ENCODE results near the gene CWC27. TPM values are rescaled to one million over a fixed set of nuclear protein-coding genes. Genes with fewer than 3 reads are reported as not detected.

Gene CWC27
- total and polyA plus RNA-seq, 2 of the 13 experiments (the other 11 are each of a cell fraction or from before 2014, with no cell fraction given), result 21.1 to 25.7 TPM

- no peak overlapping the region for H2AFZ ChIP-seq (ENCODE audit: low read length)
- peaks cover 6 to 20% of the 10 kb centered on the region in 2 experiments; a peak in 4 of 5 replicates for H3K36me3 ChIP-seq (replicated peaks in 1 of 2; ENCODE audit: control insufficient read depth in 1 of 2, insufficient read depth in 2 of 2, low read length in 2 of 2)
- no peak for TF ChIP-seq SAFB2 (CRISPR knock-in tag; IDR thresholded peaks at IDR 0.05; ENCODE audit: borderline replicate concordance, low read depth)
- TF ChIP-seq PRPF4 (IDR thresholded peaks at IDR 0.05; ENCODE audit: low read depth, low read length, poor library complexity, severe bottlenecking), result no peak
- TF ChIP-seq CBX5 (CRISPR knock-in tag; IDR thresholded peaks at IDR 0.05; ENCODE audit: borderline replicate concordance), result no peak
- TF ChIP-seq TCF7 (IDR thresholded peaks at IDR 0.05; ENCODE audit: low read depth), result no peak
- no peak for TF ChIP-seq SRSF4 (IDR thresholded peaks at IDR 0.05; ENCODE audit: low read depth, low read length, poor library complexity, severe bottlenecking)
- TF ChIP-seq ZNF260 (CRISPR knock-in tag; IDR thresholded peaks at IDR 0.05; ENCODE audit: borderline replicate concordance, low read depth), result no peak
- TF ChIP-seq SMARCC2 (IDR thresholded peaks at IDR 0.05), result no peak
- no peak overlapping the region for H3K4me2 ChIP-seq (ENCODE audit: low read depth, low read length)
- DNase-seq (ENCODE audit: low spot score) (no peak), ATAC-seq (no peak), FAIRE-seq (no peak)
- WGBS (ENCODE audit: low lambda C conversion rate), result 97% methylated on average over 2 of the region's 2 CpGs
- H3K9ac ChIP-seq (ENCODE audit: insufficient read depth, low read depth, low read length), result no peak overlapping the region
- no peaks in the 10 kb centered on the region for H3K4me1 ChIP-seq (ENCODE audit: insufficient read depth, low read length)
- CTCF ChIA-PET (ENCODE audit: low intra/inter-chr PET ratio, low total read pairs), result no interaction called here
- no peaks in the 10 kb centered on the region for H4K20me1 ChIP-seq (ENCODE audit: insufficient read depth, low read length)
- no peaks in the 10 kb centered on the region for H3K27me3 ChIP-seq (ENCODE audit: control insufficient read depth in 1 of 2, insufficient read depth in 2 of 2, low read length in 2 of 2)
- no TSS peak for BruUV-seq (replicated peaks)
- H3K4me3 ChIP-seq (replicated peaks in 1 of 3; ENCODE audit: insufficient read depth in 1 of 3, low read depth in 2 of 3, low read length in 3 of 3), result no peak overlapping the region
- H3K9me3 ChIP-seq (ENCODE audit: low read length), result no peaks in the 10 kb centered on the region
- no peak overlapping the region for H3K27ac ChIP-seq (ENCODE audit: extremely low read length, insufficient read depth, low read length)
- POLR2A ChIA-PET, result no interaction called here
- intact Hi-C loops (cut with micrococcal nuclease; ENCODE audit: unreplicated experiment), result no loop called here
- in situ Hi-C loops (cut with HindIII; ENCODE audit: extremely low pct_ligation_motif_present, low pct_unique_long_range_greater_than_20kb), result no loop called here
- no peaks in the 10 kb centered on the region for H3K79me2 ChIP-seq (ENCODE audit: insufficient read depth, low read length)
Observed at GRCh38 chr5:64800926-64801325, 32.2 kb downstream of the CWC27 start.

GRCh38 chr5:64806537-64806936 lies 37.8 kb downstream of the CWC27 start:
- no peaks in the 10 kb centered on the region for H3K4me1 ChIP-seq (ENCODE audit: insufficient read depth, low read length)
- DNase-seq (ENCODE audit: low spot score) (no peak), FAIRE-seq (no peak), ATAC-seq (no peak)
- no peak overlapping the region for H3K9ac ChIP-seq (ENCODE audit: insufficient read depth, low read depth, low read length)
- intact Hi-C loops (cut with micrococcal nuclease; ENCODE audit: unreplicated experiment), result no loop called here
- no peak overlapping the region for H3K27ac ChIP-seq (ENCODE audit: extremely low read length, insufficient read depth, low read length)
- POLR2A ChIA-PET, result no interaction called here
- WGBS (ENCODE audit: low lambda C conversion rate), result 97% methylated on average over 2 of the region's 2 CpGs
- no peaks in the 10 kb centered on the region for H3K27me3 ChIP-seq (ENCODE audit: control insufficient read depth in 1 of 2, insufficient read depth in 2 of 2, low read length in 2 of 2)
- H3K36me3 ChIP-seq (replicated peaks in 1 of 2; ENCODE audit: control insufficient read depth in 1 of 2, insufficient read depth in 2 of 2, low read length in 2 of 2), result peaks cover 5 to 23% of the 10 kb centered on the region in 2 experiments; a peak in 3 of 5 replicates
- no peak overlapping the region for H2AFZ ChIP-seq (ENCODE audit: low read length)
- H4K20me1 ChIP-seq (ENCODE audit: insufficient read depth, low read length), result no peaks in the 10 kb centered on the region
- H3K4me3 ChIP-seq (replicated peaks in 1 of 3; ENCODE audit: insufficient read depth in 1 of 3, low read depth in 2 of 3, low read length in 3 of 3), result no peak overlapping the region
- CTCF ChIA-PET (ENCODE audit: low intra/inter-chr PET ratio, low total read pairs), result no interaction called here
- no peak overlapping the region for H3K4me2 ChIP-seq (ENCODE audit: low read depth, low read length)
- no peaks in the 10 kb centered on the region for H3K79me2 ChIP-seq (ENCODE audit: insufficient read depth, low read length)
- no TSS peak for BruUV-seq (replicated peaks)
- in situ Hi-C loops (cut with HindIII; ENCODE audit: extremely low pct_ligation_motif_present, low pct_unique_long_range_greater_than_20kb), result no loop called here
- H3K9me3 ChIP-seq (ENCODE audit: low read length), result no peaks in the 10 kb centered on the region
- TF ChIP-seq ZMYM3 (CRISPR knock-in tag; IDR thresholded peaks at IDR 0.05) (no peak), SMC3 (IDR thresholded peaks at IDR 0.05; ENCODE audit: low read length) (no peak), ZNF788 (CRISPR knock-in tag; IDR thresholded peaks at IDR 0.05; ENCODE audit: borderline replicate concordance) (no peak), KLF6 (CRISPR knock-in tag; IDR thresholded peaks at IDR 0.05) (no peak), ZNF503 (CRISPR knock-in tag; IDR thresholded peaks at IDR 0.05) (no peak), TFDP1 (CRISPR knock-in tag; IDR thresholded peaks at IDR 0.05; ENCODE audit: borderline replicate concordance) (no peak)
